ENCODE data around the gene COL6A1. TPM values are rescaled to one million over a fixed set of nuclear protein-coding genes. Genes with fewer than 3 reads are reported as not detected.

COL6A1 gene
- polyA plus RNA-seq, 2 of the 4 experiments (the other 2 are of a cell fraction) = 3.9 to 18.3 TPM

DNA sequence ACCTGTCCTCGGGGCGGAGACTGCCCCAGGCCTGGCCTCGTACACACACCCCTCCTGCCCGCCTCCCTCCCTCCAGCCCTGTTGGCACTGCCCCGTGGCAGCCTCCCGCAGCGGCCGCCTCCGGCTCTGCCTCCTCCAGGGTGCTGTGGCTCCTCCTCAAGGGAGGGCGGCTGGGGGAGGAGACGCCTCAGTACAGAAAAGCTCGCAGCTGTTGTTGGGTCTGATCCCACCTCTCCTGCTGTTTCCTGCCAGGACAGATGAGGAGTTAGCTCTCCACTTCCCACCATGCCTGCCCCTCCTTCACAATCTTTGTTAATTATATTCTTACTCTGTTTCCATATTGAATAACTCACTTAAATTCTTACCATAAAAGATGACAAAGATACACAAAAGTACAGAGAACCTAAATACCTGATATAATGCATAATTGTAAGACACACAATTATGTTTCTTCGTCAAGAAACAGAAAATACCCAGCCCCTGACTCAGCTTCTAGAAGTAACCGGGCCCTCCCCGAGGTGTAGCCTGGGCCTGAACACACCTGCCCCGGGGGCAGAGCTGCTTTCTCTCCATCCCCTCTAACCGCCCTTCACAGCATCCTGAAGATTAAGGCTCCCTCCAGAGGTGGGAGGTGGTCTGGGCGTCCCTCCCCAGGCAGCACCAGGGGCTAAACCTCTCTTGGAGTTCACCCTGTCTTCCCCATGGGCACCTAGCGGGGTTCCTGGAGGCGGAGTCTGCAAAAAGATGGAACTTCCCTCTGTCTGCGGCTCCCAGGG, 30.6 kb upstream of the COL6A1 start:
- FAIRE-seq = no peak
- no peaks in the 10 kb centered on the region for H3K9me3 ChIP-seq
- CTCF ChIA-PET = interaction anchor here (0.6 to 1.4 kb wide), 2 partner anchors 20 to 293 kb away, joined by 3 to 5 read pairs; no protein-coding TSS in a partner anchor
- no peak overlapping the region for H3K4me3 ChIP-seq
- peak; percentile 59 to 64; a peak in 4 of 6 replicates for ATAC-seq
- POLR2A ChIA-PET = no interaction called here
- H3K4me2 ChIP-seq = peak overlapping the region; percentile 32; the same call in 1 of the 3 replicates
- DNase-seq (ENCODE audit: low read depth in 1 of 2, low spot score in 1 of 2) = no peak
- H3K27ac ChIP-seq = no peak overlapping the region
- H3K4me1 ChIP-seq = no peaks in the 10 kb centered on the region
- no peak for TF ChIP-seq FOSB (CRISPR knock-in tag; IDR thresholded peaks at IDR 0.05)
- TF ChIP-seq, protein P1, sequence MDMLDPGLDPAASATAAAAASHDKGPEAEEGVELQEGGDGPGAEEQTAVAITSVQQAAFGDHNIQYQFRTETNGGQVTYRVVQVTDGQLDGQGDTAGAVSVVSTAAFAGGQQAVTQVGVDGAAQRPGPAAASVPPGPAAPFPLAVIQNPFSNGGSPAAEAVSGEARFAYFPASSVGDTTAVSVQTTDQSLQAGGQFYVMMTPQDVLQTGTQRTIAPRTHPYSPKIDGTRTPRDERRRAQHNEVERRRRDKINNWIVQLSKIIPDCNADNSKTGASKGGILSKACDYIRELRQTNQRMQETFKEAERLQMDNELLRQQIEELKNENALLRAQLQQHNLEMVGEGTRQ (IDR thresholded peaks at IDR 0.05) = no peak
- no peak for TF ChIP-seq HMGXB4 (CRISPR knock-in tag; IDR thresholded peaks at IDR 0.05; ENCODE audit: borderline replicate concordance)
- TF ChIP-seq HOXB5 (CRISPR knock-in tag; IDR thresholded peaks at IDR 0.05) = no peak
- TF ChIP-seq, protein P2, sequence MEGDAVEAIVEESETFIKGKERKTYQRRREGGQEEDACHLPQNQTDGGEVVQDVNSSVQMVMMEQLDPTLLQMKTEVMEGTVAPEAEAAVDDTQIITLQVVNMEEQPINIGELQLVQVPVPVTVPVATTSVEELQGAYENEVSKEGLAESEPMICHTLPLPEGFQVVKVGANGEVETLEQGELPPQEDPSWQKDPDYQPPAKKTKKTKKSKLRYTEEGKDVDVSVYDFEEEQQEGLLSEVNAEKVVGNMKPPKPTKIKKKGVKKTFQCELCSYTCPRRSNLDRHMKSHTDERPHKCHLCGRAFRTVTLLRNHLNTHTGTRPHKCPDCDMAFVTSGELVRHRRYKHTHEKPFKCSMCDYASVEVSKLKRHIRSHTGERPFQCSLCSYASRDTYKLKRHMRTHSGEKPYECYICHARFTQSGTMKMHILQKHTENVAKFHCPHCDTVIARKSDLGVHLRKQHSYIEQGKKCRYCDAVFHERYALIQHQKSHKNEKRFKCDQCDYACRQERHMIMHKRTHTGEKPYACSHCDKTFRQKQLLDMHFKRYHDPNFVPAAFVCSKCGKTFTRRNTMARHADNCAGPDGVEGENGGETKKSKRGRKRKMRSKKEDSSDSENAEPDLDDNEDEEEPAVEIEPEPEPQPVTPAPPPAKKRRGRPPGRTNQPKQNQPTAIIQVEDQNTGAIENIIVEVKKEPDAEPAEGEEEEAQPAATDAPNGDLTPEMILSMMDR (IDR thresholded peaks at IDR 0.05) = no peak
- TF ChIP-seq REST (IDR thresholded peaks at IDR 0.05) = no peak
- TF ChIP-seq ZNF302 (CRISPR knock-in tag; IDR thresholded peaks at IDR 0.05) = no peak
- no peak for TF ChIP-seq NFE2L2 (conservative IDR thresholded peaks at IDR 0.05; ENCODE audit: low read length)
- no peak for TF ChIP-seq E2F6 (IDR thresholded peaks at IDR 0.05; ENCODE audit: borderline replicate concordance, low read depth)
- TF ChIP-seq MAX (IDR thresholded peaks at IDR 0.05) = no peak
- no peak for TF ChIP-seq TFCP2L1 (CRISPR knock-in tag; IDR thresholded peaks at IDR 0.05)
- no peak for TF ChIP-seq EP300 (IDR thresholded peaks at IDR 0.05)
- no peak for TF ChIP-seq CBX2 (IDR thresholded peaks at IDR 0.05; ENCODE audit: borderline replicate concordance, low read depth)
- TF ChIP-seq RAD21 (conservative IDR thresholded peaks at IDR 0.05 in 1 of 2, IDR thresholded peaks at IDR 0.05 in 1 of 2) = no peak
- TF ChIP-seq SMC3 (IDR thresholded peaks at IDR 0.05) = no peak
- no peak for TF ChIP-seq FOXS1 (CRISPR knock-in tag; IDR thresholded peaks at IDR 0.05)
- TF ChIP-seq HDAC2 (IDR thresholded peaks at IDR 0.05) = no peak
- no peak for TF ChIP-seq HOXA7 (CRISPR knock-in tag; IDR thresholded peaks at IDR 0.05)
- TF ChIP-seq RNF2 (IDR thresholded peaks at IDR 0.05; ENCODE audit: borderline replicate concordance, low read depth) = no peak
- TF ChIP-seq CBX8 (IDR thresholded peaks at IDR 0.05) = no peak
- WGBS (ENCODE audit: missing lambda C conversion rate) = 41% methylated on average over 16 of the region's 21 CpGs

All from A549 (cell line).